HK-2 (cell line): ENCODE data around the gene PCK2.

Source experiments
- DNase-seq: peaks from one replicate; pipeline ENCODE4 v3.0.0-alpha.2; 2018; ENCODE audit not compliant: unreplicated experiment

Gene PCK2

DNA sequence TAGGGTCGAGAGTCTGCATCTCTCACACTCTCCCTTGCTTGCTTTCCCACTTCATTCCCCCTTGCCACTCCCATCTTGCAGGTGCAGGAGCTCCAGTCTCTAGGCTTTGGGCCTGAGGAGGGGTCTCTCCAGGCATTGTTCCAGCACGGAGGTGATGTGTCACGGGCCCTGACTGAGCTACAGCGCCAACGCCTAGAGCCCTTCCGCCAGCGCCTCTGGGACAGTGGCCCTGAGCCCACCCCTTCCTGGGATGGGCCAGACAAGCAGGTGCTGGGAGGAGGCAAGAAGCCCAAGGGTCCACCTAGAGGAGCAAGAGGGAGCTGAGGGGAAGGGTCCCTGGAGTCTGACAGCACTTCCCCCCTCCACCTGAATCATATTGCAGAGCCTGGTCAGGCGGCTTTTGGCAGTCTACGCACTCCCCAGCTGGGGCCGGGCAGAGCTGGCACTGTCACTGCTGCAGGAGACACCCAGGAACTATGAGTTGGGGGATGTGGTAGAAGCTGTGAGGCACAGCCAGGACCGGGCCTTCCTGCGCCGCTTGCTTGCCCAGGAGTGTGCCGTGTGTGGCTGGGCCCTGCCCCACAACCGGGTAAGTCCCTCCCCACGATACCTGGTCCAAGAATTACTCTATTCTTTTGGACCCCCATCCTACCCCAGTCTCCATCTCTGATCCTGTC, 57.4 kb downstream of the PCK2 start:
- no peak for DNase-seq
